Panc1 (cell line): ENCODE results near the gene CCDC57.

ENCODE experiments used
- CTCF ChIP-seq: fragments of 450-650 bp; IDR thresholded peaks from 2 replicates; pipeline ENCODE4 v1.5.1; 2017; ENCODE audit warnings: mild to moderate bottlenecking
- POLR2AphosphoS5 ChIP-seq: IDR thresholded peaks from 2 replicates; pipeline ENCODE4 v1.6.1; 2012; ENCODE audit warnings: mild to moderate bottlenecking, low read depth, low read length, moderate library complexity
- SIN3A ChIP-seq: IDR thresholded peaks from 2 replicates; pipeline ENCODE4 v1.6.1; 2012; ENCODE audit warnings: low read depth, mild to moderate bottlenecking, low read length, moderate library complexity, borderline replicate concordance; ENCODE audit not compliant: insufficient read depth

- TF ChIP-seq POLR2AphosphoS5: no peak
- no peak for TF ChIP-seq CTCF
- TF ChIP-seq SIN3A: no peak
Observed at GRCh38 chr17:82218349-82219075, 5.9 kb upstream of the CCDC57 start.
